H9 (cell line): ENCODE results near the gene RPS27L. TPM values are rescaled to one million over a fixed set of nuclear protein-coding genes. Genes with fewer than 3 reads are reported as not detected.
"Not testable (repeated sequence)": the region's sequence is repeated elsewhere in the genome, so short reads cannot be mapped to it uniquely, and the experiment has no call there.

Experiments
- DNase-seq: peaks from one replicate; pipeline ENCODE4 v3.0.0-alpha.2; 2017
- H2AFZ ChIP-seq: one replicate; pipeline ENCODE4 v1.6.1; 2013; ENCODE audit warnings: mild to moderate bottlenecking, low read length, control low read depth, moderate library complexity
- H2AK5ac ChIP-seq: 2 replicates; pipeline ENCODE4 v1.6.1; 2013; ENCODE audit warnings: low read length, control low read depth, mixed read lengths; ENCODE audit not compliant: insufficient read length
- H2BK120ac ChIP-seq: one replicate; pipeline ENCODE4 v1.6.1; 2013; ENCODE audit warnings: low read depth, mild to moderate bottlenecking, low read length, control low read depth, inconsistent platforms; ENCODE audit not compliant: poor library complexity, severe bottlenecking
- H2BK12ac ChIP-seq: 2 replicates; pipeline ENCODE4 v1.6.1; 2013; ENCODE audit warnings: low read length, control low read depth, mixed read lengths, low read depth; ENCODE audit not compliant: insufficient read length
- H2BK15ac ChIP-seq: 2 replicates; pipeline ENCODE4 v1.6.1; 2013; ENCODE audit warnings: low read depth, low read length, control low read depth
- H2BK20ac ChIP-seq: one replicate; pipeline ENCODE4 v1.6.1; 2013; ENCODE audit warnings: low read depth, mild to moderate bottlenecking, low read length, control low read depth, inconsistent platforms; ENCODE audit not compliant: poor library complexity, severe bottlenecking
- H2BK5ac ChIP-seq: 2 replicates; pipeline ENCODE4 v1.6.1; 2013; ENCODE audit warnings: low read length, control low read depth, mixed read lengths; ENCODE audit not compliant: insufficient read length
- H3K14ac ChIP-seq: 2 replicates; pipeline ENCODE4 v1.6.1; 2013; ENCODE audit warnings: low read length, control low read depth; ENCODE audit not compliant: insufficient read depth
- H3K18ac ChIP-seq: 2 replicates; pipeline ENCODE4 v1.6.1; 2013; ENCODE audit warnings: low read depth, mild to moderate bottlenecking, mixed read lengths, low read length, control low read depth; ENCODE audit not compliant: insufficient read length
- H3K23ac ChIP-seq: 2 replicates; pipeline ENCODE4 v1.6.1; 2013; ENCODE audit warnings: low read length, control low read depth, mixed read lengths, low read depth; ENCODE audit not compliant: insufficient read length
- H3K23me2 ChIP-seq: 2 replicates; pipeline ENCODE4 v1.6.1; 2013; ENCODE audit warnings: low read depth, mild to moderate bottlenecking, mixed read lengths, low read length, control low read depth; ENCODE audit not compliant: insufficient read length, poor library complexity, severe bottlenecking
- H3K27ac ChIP-seq: 2 replicates; pipeline ENCODE4 v1.5.1; 2013; ENCODE audit warnings: low read length, control low read depth, mixed read lengths, low read depth; ENCODE audit not compliant: insufficient read length
- H3K27me3 ChIP-seq: 2 replicates; pipeline ENCODE4 v1.6.1; 2013; ENCODE audit warnings: low read length, control low read depth, inconsistent platforms; ENCODE audit not compliant: insufficient read depth
- H3K4ac ChIP-seq: 2 replicates; pipeline ENCODE4 v1.6.1; 2013; ENCODE audit warnings: low read depth, mild to moderate bottlenecking, control low read depth, inconsistent platforms, low read length, moderate library complexity
- H3K4me1 ChIP-seq: 2 replicates; pipeline ENCODE4 v1.6.1; 2013; ENCODE audit warnings: low read length, control low read depth, inconsistent platforms; ENCODE audit not compliant: insufficient read depth
- H3K4me2 ChIP-seq: 2 replicates; pipeline ENCODE4 v1.6.1; 2013; ENCODE audit warnings: low read length, control low read depth, mixed read lengths; ENCODE audit not compliant: insufficient read length, insufficient read depth
- H3K56ac ChIP-seq: 2 replicates; pipeline ENCODE4 v1.6.1; 2013; ENCODE audit warnings: low read depth, mild to moderate bottlenecking, mixed read lengths, low read length, control low read depth; ENCODE audit not compliant: insufficient read length
- H3K79me1 ChIP-seq: 2 replicates; pipeline ENCODE4 v1.6.1; 2013; ENCODE audit warnings: low read depth, mild to moderate bottlenecking, moderate library complexity, low read length, control low read depth, inconsistent platforms; ENCODE audit not compliant: insufficient read depth, poor library complexity, severe bottlenecking
- H3K79me2 ChIP-seq: 2 replicates; pipeline ENCODE4 v1.6.1; 2013; ENCODE audit warnings: low read length, control low read depth, inconsistent platforms; ENCODE audit not compliant: insufficient read depth
- H3K9ac ChIP-seq: 2 replicates; pipeline ENCODE4 v1.6.1; 2013; ENCODE audit warnings: low read length, control low read depth, mixed read lengths; ENCODE audit not compliant: insufficient read length; ENCODE audit errors: extremely low read depth
- H3K9me3 ChIP-seq: one replicate; pipeline ENCODE4 v1.6.1; 2013; ENCODE audit warnings: low read depth, low read length, inconsistent platforms; ENCODE audit not compliant: control insufficient read depth
- H3T11ph ChIP-seq: one replicate; pipeline ENCODE4 v1.6.1; 2013; ENCODE audit warnings: mild to moderate bottlenecking, low read length, control low read depth, inconsistent platforms
- H4K20me1 ChIP-seq: one replicate; pipeline ENCODE4 v1.6.1; 2013; ENCODE audit not compliant: control insufficient read depth, insufficient read length, insufficient read depth
- H4K5ac ChIP-seq: 2 replicates; pipeline ENCODE4 v1.6.1; 2013; ENCODE audit warnings: low read depth, mild to moderate bottlenecking, mixed read lengths, low read length, control low read depth; ENCODE audit not compliant: insufficient read length
- H4K8ac ChIP-seq: replicated peaks from 2 replicates; pipeline ENCODE4 v1.6.1; 2013; ENCODE audit warnings: low read length, control low read depth, mixed read lengths, low read depth; ENCODE audit not compliant: insufficient read length
- H4K91ac ChIP-seq: 2 replicates; pipeline ENCODE4 v1.6.1; 2013; ENCODE audit warnings: low read depth, mild to moderate bottlenecking, moderate library complexity, mixed read lengths, low read length, control low read depth; ENCODE audit not compliant: insufficient read length
- H3K27ac Mint-ChIP-seq, 3 experiments: 2 replicates in 2 of 3; 3 replicates in 1 of 3; pipeline ENCODE4 v1.8.0; 2020 to 2021; ENCODE audit warnings: mixed read lengths in 3 of 3, mild to moderate bottlenecking in 1 of 3, moderate library complexity in 1 of 3
- H3K27me3 Mint-ChIP-seq: 2 replicates; pipeline ENCODE4 v1.8.0; 2021; ENCODE audit warnings: low read depth, mild to moderate bottlenecking, moderate library complexity, mixed read lengths
- H3K36me3 Mint-ChIP-seq, 3 experiments: 2 replicates in 2 of 3; 3 replicates in 1 of 3; pipeline ENCODE4 v1.8.0; 2020 to 2021; ENCODE audit warnings: low read depth in 3 of 3, mixed read lengths in 3 of 3; ENCODE audit not compliant: insufficient read depth in 1 of 3
- H3K4me1 Mint-ChIP-seq, 2 experiments: 2 replicates each; pipeline ENCODE4 v1.8.0; 2020; ENCODE audit warnings: mixed read lengths in 2 of 2
- H3K4me3 Mint-ChIP-seq, 2 experiments: 2 replicates in 1 of 2; 3 replicates in 1 of 2; pipeline ENCODE4 v1.8.0; 2020 to 2021; ENCODE audit warnings: mild to moderate bottlenecking in 2 of 2, mixed read lengths in 2 of 2, moderate library complexity in 1 of 2
- H3K9me3 Mint-ChIP-seq, 2 experiments: 2 replicates in 1 of 2; 3 replicates in 1 of 2; pipeline ENCODE4 v1.8.0; 2020; ENCODE audit warnings: mild to moderate bottlenecking in 2 of 2, mixed read lengths in 2 of 2, moderate library complexity in 1 of 2
- WGBS: extraction: QIAGEN DNeasy Blood & Tissue Kit; methylation state at CpG from one replicate; pipeline ENCODE4 v1.1.7; 2013; ENCODE audit warnings: missing lambda C conversion rate, low lambda C conversion rate, mixed read lengths; ENCODE audit not compliant: insufficient read length; ENCODE audit errors: extremely low coverage; 5-methylcytosine and 5-hydroxymethylcytosine counted together
- total RNA-seq: library from RNA; stranded (reverse); gene quantifications from 2 replicates; pipeline ENCODE4 v1.2.1, GENCODE V29; 2021
- TF ChIP-seq, protein P1 (sequence below): fragments of 200-600 bp; sonication (generic); conservative IDR thresholded peaks from 3 replicates; pipeline ENCODE4 v1.8.0; 2021; ENCODE audit warnings: antibody characterized with exemption, mild to moderate bottlenecking

Gene RPS27L
- total RNA-seq, 1 experiment from 2014 or later = 180 TPM

DNA sequence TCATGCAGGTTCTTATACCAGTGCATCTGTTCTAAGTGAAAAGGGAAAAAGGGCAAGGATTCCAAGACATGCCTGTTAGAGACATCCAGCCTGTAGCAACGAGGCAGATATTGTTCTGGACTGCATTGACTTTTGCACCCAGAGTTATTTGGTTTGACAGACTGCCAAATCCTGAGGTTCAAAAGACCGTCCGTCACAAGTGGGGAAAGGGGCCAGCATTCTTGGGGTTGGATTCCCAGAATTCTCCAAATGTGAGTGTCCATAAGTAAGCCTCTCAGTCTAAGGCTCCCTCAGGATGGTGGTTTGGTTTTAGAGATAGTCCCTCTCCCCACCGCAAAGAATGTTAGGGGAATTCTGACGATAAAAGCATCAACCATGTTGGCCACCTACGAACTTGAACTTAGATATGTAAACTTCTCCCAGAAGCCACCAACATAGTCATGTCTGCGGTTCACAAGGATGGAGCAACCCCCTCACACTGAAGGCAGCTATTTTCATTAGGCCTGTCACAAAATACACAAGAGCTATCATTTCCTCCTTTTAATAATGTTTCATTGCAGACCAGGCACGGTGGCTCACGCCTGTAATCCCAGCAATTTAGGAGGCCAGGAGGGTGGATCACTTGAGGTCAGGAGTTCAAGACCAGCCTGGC, 49.3 kb downstream of the RPS27L start:
- no peak overlapping the region for H3K27ac Mint-ChIP-seq
- H3K27ac ChIP-seq = no peak overlapping the region
- no peaks in the 10 kb centered on the region for H3K9me3 ChIP-seq
- H3K79me1 ChIP-seq = no peaks in the 10 kb centered on the region
- no peak overlapping the region for H3K23ac ChIP-seq
- no peak overlapping the region for H4K5ac ChIP-seq
- WGBS = no CpG with 5 or more reads among the region's 9 CpGs
- TF ChIP-seq, protein P1, sequence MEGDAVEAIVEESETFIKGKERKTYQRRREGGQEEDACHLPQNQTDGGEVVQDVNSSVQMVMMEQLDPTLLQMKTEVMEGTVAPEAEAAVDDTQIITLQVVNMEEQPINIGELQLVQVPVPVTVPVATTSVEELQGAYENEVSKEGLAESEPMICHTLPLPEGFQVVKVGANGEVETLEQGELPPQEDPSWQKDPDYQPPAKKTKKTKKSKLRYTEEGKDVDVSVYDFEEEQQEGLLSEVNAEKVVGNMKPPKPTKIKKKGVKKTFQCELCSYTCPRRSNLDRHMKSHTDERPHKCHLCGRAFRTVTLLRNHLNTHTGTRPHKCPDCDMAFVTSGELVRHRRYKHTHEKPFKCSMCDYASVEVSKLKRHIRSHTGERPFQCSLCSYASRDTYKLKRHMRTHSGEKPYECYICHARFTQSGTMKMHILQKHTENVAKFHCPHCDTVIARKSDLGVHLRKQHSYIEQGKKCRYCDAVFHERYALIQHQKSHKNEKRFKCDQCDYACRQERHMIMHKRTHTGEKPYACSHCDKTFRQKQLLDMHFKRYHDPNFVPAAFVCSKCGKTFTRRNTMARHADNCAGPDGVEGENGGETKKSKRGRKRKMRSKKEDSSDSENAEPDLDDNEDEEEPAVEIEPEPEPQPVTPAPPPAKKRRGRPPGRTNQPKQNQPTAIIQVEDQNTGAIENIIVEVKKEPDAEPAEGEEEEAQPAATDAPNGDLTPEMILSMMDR = no peak
- no peak overlapping the region for H3K4ac ChIP-seq
- no peak overlapping the region for H2AFZ ChIP-seq
- no peaks in the 10 kb centered on the region for H3K4me1 ChIP-seq
- H2BK12ac ChIP-seq = no peak overlapping the region
- no peaks in the 10 kb centered on the region for H3K27me3 ChIP-seq
- no peak overlapping the region for H2AK5ac ChIP-seq
- H2BK20ac ChIP-seq = no peak overlapping the region
- no peak overlapping the region for H3K4me2 ChIP-seq
- H2BK15ac ChIP-seq = no peak overlapping the region
- H3K4me1 Mint-ChIP-seq = 0 out of 4 replicates have a peak, but pooled peaks cover 0 to 5% of the 10 kb centered on the region in 2 experiments
- no peak overlapping the region for H4K8ac ChIP-seq
- DNase-seq = no peak
- H4K91ac ChIP-seq = no peak overlapping the region
- H3K27me3 Mint-ChIP-seq = no peaks in the 10 kb centered on the region; the same call in none of the 2 replicates
- H3K4me3 Mint-ChIP-seq = no peak overlapping the region
- H3K23me2 ChIP-seq = no peaks in the 10 kb centered on the region
- no peak overlapping the region for H2BK5ac ChIP-seq
- H2BK120ac ChIP-seq = no peak overlapping the region
- no peaks in the 10 kb centered on the region for H4K20me1 ChIP-seq
- H3K79me2 ChIP-seq = no peaks in the 10 kb centered on the region
- H3K36me3 Mint-ChIP-seq = peaks cover 0 to 2% (median 0%) of the 10 kb centered on the region in 3 experiments; a peak in 1 of 7 replicates
- no peak overlapping the region for H3K9ac ChIP-seq
- H3T11ph ChIP-seq = no peak overlapping the region
- H3K9me3 Mint-ChIP-seq = peaks cover 0 to 7% of the 10 kb centered on the region in 2 experiments; a peak in 1 of 5 replicates
- H3K18ac ChIP-seq = no peak overlapping the region
- no peak overlapping the region for H3K14ac ChIP-seq
- no peak overlapping the region for H3K56ac ChIP-seq

DNA sequence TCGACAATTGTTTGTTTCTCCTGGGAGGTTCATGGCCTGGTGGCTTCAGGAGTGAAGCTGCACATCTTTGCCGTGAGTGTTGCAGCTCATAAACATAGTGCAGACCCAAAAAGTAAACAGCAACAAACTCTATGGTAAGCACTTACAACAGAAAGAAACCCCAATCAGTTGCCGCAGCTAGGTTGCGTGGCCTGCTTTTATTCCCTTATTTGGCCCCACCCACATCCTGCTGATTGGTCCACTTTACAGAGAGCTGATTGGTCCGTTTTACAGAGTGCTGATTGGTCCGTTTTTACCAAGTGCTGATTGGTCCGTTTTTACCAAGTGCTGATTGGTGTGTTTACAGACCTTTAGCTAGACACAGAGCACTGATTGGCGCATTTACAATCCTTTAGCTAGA, 51.9 kb downstream of the RPS27L start:
- H3K14ac ChIP-seq, H3K56ac ChIP-seq, H3K27me3 ChIP-seq, H3K36me3 Mint-ChIP-seq, H4K91ac ChIP-seq, H3K4me1 Mint-ChIP-seq, H3K4ac ChIP-seq, H4K20me1 ChIP-seq, H2BK120ac ChIP-seq, DNase-seq, H2BK15ac ChIP-seq, H3K9me3 Mint-ChIP-seq, H2BK20ac ChIP-seq, H2AFZ ChIP-seq, H3K27ac Mint-ChIP-seq, H3K4me1 ChIP-seq, H4K5ac ChIP-seq, H3T11ph ChIP-seq, H3K27me3 Mint-ChIP-seq, H3K4me2 ChIP-seq, H3K23ac ChIP-seq, H3K27ac ChIP-seq, H2AK5ac ChIP-seq, H3K9me3 ChIP-seq, H3K9ac ChIP-seq, H3K79me1 ChIP-seq, H3K4me3 Mint-ChIP-seq, H2BK12ac ChIP-seq, H2BK5ac ChIP-seq, H3K18ac ChIP-seq, H3K23me2 ChIP-seq, H3K79me2 ChIP-seq, H4K8ac ChIP-seq: not testable (repeated sequence)
- no CpG with 5 or more reads among the region's 8 CpGs for WGBS
